Activated naive CD4-positive, alpha-beta T cell treated with anti-CD3 and anti-CD28 coated beads for 36 hours (primary cell): Measurements from ENCODE around the gene SLC1A7. TPM values are rescaled to one million over a fixed set of nuclear protein-coding genes. Genes with fewer than 3 reads are reported as not detected.

Source experiments
- CTCF ChIA-PET: fragments of 350-600 bp; sonication (Branson Sonifier 250); formaldehyde crosslinking; loops from one replicate; lab custom pipeline; 2021; ENCODE audit warnings: antibody characterized with exemption; lab: Charles Lee
- DNase-seq: peaks from one replicate; pipeline ENCODE4 v3.0.0-alpha.2; 2020
- H3K27ac Mint-ChIP-seq: one replicate; pipeline ENCODE4 v1.8.0; 2021; ENCODE audit warnings: mild to moderate bottlenecking, mixed read lengths
- H3K27me3 Mint-ChIP-seq: one replicate; pipeline ENCODE4 v1.8.0; 2021; ENCODE audit warnings: low read depth, mixed read lengths
- H3K36me3 Mint-ChIP-seq: one replicate; pipeline ENCODE4 v1.8.0; 2021; ENCODE audit warnings: low read depth, mixed read lengths
- H3K4me1 Mint-ChIP-seq: one replicate; pipeline ENCODE4 v1.8.0; 2021; ENCODE audit warnings: low read depth, mixed read lengths
- H3K4me3 Mint-ChIP-seq: one replicate; pipeline ENCODE4 v1.8.0; 2021; ENCODE audit warnings: mild to moderate bottlenecking, moderate library complexity, mixed read lengths
- H3K9me3 Mint-ChIP-seq: one replicate; pipeline ENCODE4 v1.8.0; 2021; ENCODE audit warnings: mixed read lengths
- intact Hi-C: fragments of 100-400 bp; cut with micrococcal nuclease; formaldehyde crosslinking; loops from one replicate; pipeline ENCODE4 v1.15.1; 2023
- total RNA-seq, 2 experiments: library from RNA; stranded (reverse); gene quantifications; one replicate each; pipeline ENCODE4 v1.2.3, GENCODE V29; 2021

Gene SLC1A7
- total RNA-seq, 2 experiments from 2014 or later, result not detected

DNA sequence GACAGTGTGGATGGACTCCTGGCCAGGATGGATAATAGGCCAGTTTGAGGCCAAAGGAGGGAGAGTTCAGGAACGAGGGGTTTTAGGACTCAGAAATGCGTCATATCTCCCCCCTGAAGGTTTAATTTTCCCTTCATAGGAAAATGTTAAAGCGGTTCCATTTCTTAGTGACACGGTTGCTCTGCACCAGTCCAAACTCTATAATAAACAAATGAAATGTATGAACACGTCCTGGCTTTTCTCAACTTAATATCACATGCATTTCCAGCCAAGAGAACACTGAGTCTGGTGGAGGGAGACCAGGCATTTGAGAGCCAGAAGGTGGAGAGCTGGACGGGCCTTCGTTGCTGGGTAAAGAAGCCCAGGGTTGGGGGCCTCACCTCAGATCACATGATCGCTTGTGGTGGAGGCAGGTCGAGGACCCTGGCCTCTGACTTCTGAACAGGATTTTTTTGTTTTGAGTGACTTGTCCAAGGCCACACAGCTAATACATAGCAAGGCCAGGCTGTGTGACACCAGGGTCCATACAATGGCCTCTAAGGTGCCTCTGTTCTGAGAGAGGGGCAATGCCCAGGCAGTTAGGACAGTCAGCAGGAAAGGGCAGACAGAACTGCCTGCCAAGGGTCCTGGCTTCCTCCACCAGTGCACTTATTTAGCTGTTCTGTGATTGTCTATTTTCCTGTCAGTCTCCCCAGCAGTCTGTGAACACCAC is 11.4 kb downstream of the SLC1A7 start:
- DNase-seq, result no peak
- Mint-ChIP-seq H3K4me3 (no peak overlapping the region), H3K36me3 (no peaks in the 10 kb centered on the region), H3K27me3 (no peaks in the 10 kb centered on the region), H3K9me3 (no peaks in the 10 kb centered on the region), H3K27ac (no peak overlapping the region), H3K4me1 (no peaks in the 10 kb centered on the region)
- intact Hi-C loops, result no loop called here
- CTCF ChIA-PET, result no interaction called here

GRCh38 chr1:53130598-53130877 is 11.9 kb downstream of the SLC1A7 start:
- CTCF ChIA-PET, result no interaction called here
- H3K27me3 Mint-ChIP-seq, result no peaks in the 10 kb centered on the region
- H3K4me3 Mint-ChIP-seq, result no peak overlapping the region
- no peaks in the 10 kb centered on the region for H3K9me3 Mint-ChIP-seq
- H3K27ac Mint-ChIP-seq, result no peak overlapping the region
- intact Hi-C loops, result no loop called here
- no peaks in the 10 kb centered on the region for H3K36me3 Mint-ChIP-seq
- no peaks in the 10 kb centered on the region for H3K4me1 Mint-ChIP-seq
- DNase-seq, result no peak

- H3K4me3 Mint-ChIP-seq, result no peak overlapping the region
- no peaks in the 10 kb centered on the region for H3K27me3 Mint-ChIP-seq
- H3K9me3 Mint-ChIP-seq, result no peaks in the 10 kb centered on the region
- H3K36me3 Mint-ChIP-seq, result no peaks in the 10 kb centered on the region
- intact Hi-C loops, result no loop called here
- H3K27ac Mint-ChIP-seq, result no peak overlapping the region
- no peak for DNase-seq
- CTCF ChIA-PET, result no interaction called here
- H3K4me1 Mint-ChIP-seq, result no peaks in the 10 kb centered on the region
Measured at GRCh38 chr1:53129891-53130597, 12.4 kb downstream of the SLC1A7 start.

DNA sequence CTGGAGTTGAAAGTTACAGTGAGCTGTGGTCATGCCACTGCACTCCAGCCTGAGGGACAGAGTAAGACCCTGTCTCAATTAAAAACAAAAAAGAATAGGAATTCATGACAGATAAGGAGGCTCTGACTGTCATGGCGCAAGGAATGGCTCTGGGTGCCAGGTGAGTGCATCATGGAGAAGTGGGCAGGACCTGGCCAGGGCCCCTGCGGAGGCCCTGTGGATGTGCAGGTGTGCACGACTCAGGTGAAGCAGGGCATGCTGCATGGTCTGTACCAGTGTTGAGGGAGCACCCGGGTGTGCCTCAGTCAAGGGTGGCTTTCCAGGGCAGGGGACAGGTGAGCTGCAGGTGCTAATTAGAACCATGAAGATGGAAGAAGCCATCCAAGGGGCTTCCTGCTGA is 14.0 kb downstream of the SLC1A7 start:
- no peaks in the 10 kb centered on the region for H3K27me3 Mint-ChIP-seq
- CTCF ChIA-PET, result no interaction called here
- no peaks in the 10 kb centered on the region for H3K9me3 Mint-ChIP-seq

DNA sequence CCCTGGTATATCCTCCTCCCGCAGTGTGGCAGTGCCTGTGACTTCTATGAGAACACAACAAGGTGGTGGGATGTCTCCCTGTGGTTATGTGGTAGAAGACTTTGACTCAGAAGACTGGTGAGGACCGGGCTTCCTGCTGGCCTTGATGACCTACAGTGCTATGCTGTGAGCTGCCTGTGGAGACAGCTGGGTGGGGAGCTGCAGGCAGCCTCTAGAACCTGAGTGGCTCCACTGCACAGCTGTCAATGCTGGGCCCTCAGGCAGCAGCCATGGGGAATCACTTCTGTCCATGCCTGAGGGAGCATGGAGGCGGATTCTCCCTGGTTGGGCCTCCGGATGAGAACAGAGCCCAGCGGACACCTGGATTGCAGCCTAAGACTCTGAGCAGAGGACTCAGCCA is 14.9 kb downstream of the SLC1A7 start:
- DNase-seq, result no peak
- CTCF ChIA-PET, result no interaction called here

More for the DNA sequence above, 14.0 kb downstream of the SLC1A7 start:
- Mint-ChIP-seq H3K27ac (no peak overlapping the region), H3K36me3 (no peaks in the 10 kb centered on the region), H3K4me3 (no peak overlapping the region), H3K4me1 (no peaks in the 10 kb centered on the region)
- no peak for DNase-seq
- intact Hi-C loops, result no loop called here

DNA sequence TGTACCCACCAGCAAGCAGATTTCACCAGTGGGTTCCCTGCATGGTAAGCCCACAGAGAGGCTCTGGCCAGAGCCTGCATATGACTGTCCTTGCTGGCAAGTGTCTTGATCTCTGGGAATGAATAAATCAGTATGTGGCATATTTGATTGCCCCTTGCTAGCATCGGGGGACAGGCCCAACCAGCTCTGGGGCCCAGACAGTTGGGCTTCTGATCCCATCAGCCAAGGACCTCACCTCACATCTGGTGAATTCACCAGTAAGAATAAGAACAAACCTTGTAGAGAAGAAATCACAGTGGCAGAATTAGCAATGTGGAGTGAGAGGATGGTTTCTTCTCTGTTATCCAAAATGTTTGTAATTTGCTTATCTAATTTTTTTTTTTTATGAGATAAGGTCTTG is 15.9 kb downstream of the SLC1A7 start:
- no peak for DNase-seq
- H3K36me3 Mint-ChIP-seq, result no peaks in the 10 kb centered on the region
- H3K27me3 Mint-ChIP-seq, result no peaks in the 10 kb centered on the region
- CTCF ChIA-PET, result no interaction called here
- no peak overlapping the region for H3K27ac Mint-ChIP-seq
- no peak overlapping the region for H3K4me3 Mint-ChIP-seq
- H3K9me3 Mint-ChIP-seq, result no peaks in the 10 kb centered on the region
- intact Hi-C loops, result no loop called here
- no peaks in the 10 kb centered on the region for H3K4me1 Mint-ChIP-seq

More for the DNA sequence above, 14.9 kb downstream of the SLC1A7 start:
- intact Hi-C loops, result no loop called here
- H3K27me3 Mint-ChIP-seq, result no peaks in the 10 kb centered on the region
- H3K36me3 Mint-ChIP-seq, result no peaks in the 10 kb centered on the region
- no peaks in the 10 kb centered on the region for H3K9me3 Mint-ChIP-seq
- H3K4me1 Mint-ChIP-seq, result no peaks in the 10 kb centered on the region
- no peak overlapping the region for H3K27ac Mint-ChIP-seq
- no peak overlapping the region for H3K4me3 Mint-ChIP-seq

DNA sequence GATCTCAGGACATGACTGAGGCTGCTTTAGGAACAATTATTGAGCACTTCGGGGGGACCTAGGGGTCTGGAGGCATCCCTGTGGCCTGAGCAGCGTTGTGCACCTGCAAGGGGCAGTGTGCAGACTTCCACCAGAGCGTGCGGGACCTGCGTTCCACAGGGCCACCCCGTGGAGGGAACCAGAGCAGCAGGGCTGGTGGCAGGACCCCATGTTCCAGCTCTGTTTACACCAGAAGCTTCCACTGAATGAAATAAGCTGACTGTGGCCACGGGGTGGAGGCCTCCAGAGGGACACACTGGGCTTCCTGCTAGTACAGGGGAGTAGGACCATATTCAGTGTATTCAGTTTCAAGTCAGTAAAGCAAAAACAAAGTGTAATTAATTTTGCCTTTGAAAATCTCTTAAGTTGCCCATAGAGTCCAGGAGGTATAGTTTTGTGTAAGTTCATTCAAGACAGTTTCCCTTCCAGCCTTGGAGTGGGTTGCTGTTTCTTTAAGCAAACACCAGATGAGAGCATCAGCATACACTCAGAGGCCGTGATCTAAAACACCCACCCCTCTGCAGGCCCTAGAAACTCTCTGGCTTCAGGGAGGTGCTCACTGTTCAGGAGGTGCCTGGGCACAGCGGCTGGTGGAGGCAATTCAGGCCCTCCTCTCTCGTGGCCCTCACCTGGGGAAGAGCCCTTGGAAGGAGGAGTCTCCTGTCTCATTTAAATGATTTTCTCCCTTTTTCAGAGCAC is 16.6 kb downstream of the SLC1A7 start:
- CTCF ChIA-PET, result no interaction called here
- H3K4me1 Mint-ChIP-seq, result peaks cover 3% of the 10 kb centered on the region
- H3K36me3 Mint-ChIP-seq, result no peaks in the 10 kb centered on the region
- no peak overlapping the region for H3K4me3 Mint-ChIP-seq
- no peaks in the 10 kb centered on the region for H3K9me3 Mint-ChIP-seq
- intact Hi-C loops, result no loop called here
- no peaks in the 10 kb centered on the region for H3K27me3 Mint-ChIP-seq
- no peak overlapping the region for H3K27ac Mint-ChIP-seq
- no peak for DNase-seq

GRCh38 chr1:53125122-53125521 is 17.3 kb downstream of the SLC1A7 start:
- intact Hi-C loops, result no loop called here
- DNase-seq, result no peak
- peaks cover 3% of the 10 kb centered on the region for H3K4me1 Mint-ChIP-seq
- CTCF ChIA-PET, result no interaction called here
- H3K27ac Mint-ChIP-seq, result no peak overlapping the region
- no peaks in the 10 kb centered on the region for H3K36me3 Mint-ChIP-seq
- H3K9me3 Mint-ChIP-seq, result no peaks in the 10 kb centered on the region
- H3K4me3 Mint-ChIP-seq, result no peak overlapping the region
- no peaks in the 10 kb centered on the region for H3K27me3 Mint-ChIP-seq

DNA sequence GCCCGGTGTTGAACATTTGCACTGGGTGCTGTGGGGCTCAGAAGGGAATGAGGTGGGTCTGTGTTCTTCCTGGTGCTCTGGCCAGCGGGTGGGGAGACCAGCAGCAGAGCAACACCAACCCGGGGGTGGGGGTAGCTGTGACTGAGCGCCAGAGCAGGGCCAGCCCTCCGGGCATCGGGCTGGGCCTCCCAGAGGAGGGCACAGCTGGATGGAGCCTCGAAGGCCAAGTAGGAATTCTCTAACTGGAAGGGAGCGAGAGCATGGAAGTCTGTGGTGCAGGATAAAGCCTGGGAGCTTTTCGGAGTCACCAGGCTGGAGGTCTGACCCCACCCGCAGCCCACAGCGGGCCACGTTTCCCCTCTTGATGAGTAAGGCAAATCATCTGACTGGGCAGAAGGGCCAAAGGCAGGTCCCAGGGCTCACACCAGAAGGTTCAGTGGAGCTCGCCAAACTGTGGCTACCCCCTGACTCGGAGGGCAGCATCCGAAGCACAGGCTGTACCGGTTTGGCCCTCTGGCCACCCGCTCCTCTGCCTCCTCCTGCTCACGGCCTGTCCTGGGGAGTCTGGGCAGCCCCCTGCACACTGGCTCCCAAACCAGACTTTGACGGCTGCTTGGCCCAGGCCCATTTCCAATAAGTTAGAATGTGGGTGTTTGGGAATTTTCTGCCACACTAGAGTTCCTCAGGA is 18.8 kb downstream of the SLC1A7 start:
- intact Hi-C loops, result no loop called here
- DNase-seq, result no peak
- Mint-ChIP-seq H3K36me3 (no peaks in the 10 kb centered on the region), H3K27me3 (peaks cover 2% of the 10 kb centered on the region), H3K4me3 (no peak overlapping the region), H3K4me1 (peaks cover 3% of the 10 kb centered on the region), H3K27ac (no peak overlapping the region), H3K9me3 (no peaks in the 10 kb centered on the region)
- CTCF ChIA-PET, result no interaction called here

DNA sequence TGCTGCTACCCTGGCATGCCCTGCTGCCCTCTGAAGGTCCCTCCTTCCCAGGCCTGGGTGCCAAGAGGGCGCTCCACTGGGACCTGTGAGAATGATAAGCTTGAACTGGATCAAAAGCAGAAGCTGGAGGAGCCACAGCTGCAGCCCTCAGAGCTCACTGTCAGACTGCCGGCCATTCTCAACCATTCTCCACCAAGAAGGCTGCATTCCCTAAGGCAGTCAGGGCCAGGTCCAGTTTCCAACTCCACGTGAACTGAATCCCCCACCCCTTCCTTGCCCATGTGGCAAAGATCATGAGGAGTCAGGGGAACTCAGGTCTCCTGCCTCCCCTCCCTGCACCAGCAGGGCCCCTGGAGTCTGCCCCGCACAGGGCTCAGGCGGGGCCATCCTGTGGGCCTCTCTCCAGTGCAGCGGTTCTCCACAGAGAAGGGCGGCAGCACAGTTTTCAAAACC is 19.5 kb downstream of the SLC1A7 start:
- CTCF ChIA-PET, result no interaction called here
- intact Hi-C loops, result no loop called here
- Mint-ChIP-seq H3K36me3 (no peaks in the 10 kb centered on the region), H3K27ac (no peak overlapping the region), H3K4me3 (no peak overlapping the region), H3K4me1 (peaks cover 3% of the 10 kb centered on the region), H3K9me3 (no peaks in the 10 kb centered on the region), H3K27me3 (peaks cover 2% of the 10 kb centered on the region)
- DNase-seq, result no peak

DNA sequence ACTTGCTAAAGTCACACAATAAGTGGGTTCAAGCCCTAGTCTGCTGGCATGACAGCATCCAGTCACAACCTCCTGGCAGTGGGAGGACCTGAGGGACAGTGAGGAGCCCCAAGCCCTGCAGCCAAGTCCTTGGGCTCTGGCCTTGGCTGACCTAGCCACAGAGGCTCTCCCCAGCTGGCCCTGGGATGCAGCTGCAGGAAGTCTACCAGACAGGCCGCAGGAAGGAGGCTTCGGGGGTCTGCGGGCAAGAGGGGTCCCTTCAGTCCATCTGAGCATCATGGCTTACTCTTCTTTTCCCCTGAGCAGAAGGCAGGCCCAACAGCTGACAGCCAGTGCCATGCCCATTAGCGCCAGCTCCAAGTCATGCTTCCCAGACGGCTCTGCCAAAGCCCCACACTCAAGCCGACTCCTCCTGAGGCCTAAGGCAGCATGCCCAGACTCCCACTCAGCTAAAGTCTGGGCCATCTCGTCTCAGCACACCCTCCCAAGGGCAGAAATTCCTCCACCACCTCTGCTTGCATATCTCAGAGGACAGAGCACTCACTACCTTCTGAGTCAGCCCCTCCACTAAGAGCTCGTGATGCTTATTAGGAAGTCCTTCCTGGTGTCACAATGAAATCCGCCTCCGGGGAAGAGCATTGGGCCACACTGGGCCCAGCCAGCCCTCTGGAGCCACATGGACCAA is 20.1 kb downstream of the SLC1A7 start:
- no peak for DNase-seq
- H3K4me1 Mint-ChIP-seq, result peaks cover 3% of the 10 kb centered on the region
- H3K27ac Mint-ChIP-seq, result no peak overlapping the region
- no peaks in the 10 kb centered on the region for H3K36me3 Mint-ChIP-seq
- H3K4me3 Mint-ChIP-seq, result no peak overlapping the region
- H3K9me3 Mint-ChIP-seq, result no peaks in the 10 kb centered on the region
- intact Hi-C loops, result no loop called here
- CTCF ChIA-PET, result no interaction called here
- H3K27me3 Mint-ChIP-seq, result peaks cover 2% of the 10 kb centered on the region
